ENCODE measurements around the gene ITGA2.

ITGA2 gene

DNA sequence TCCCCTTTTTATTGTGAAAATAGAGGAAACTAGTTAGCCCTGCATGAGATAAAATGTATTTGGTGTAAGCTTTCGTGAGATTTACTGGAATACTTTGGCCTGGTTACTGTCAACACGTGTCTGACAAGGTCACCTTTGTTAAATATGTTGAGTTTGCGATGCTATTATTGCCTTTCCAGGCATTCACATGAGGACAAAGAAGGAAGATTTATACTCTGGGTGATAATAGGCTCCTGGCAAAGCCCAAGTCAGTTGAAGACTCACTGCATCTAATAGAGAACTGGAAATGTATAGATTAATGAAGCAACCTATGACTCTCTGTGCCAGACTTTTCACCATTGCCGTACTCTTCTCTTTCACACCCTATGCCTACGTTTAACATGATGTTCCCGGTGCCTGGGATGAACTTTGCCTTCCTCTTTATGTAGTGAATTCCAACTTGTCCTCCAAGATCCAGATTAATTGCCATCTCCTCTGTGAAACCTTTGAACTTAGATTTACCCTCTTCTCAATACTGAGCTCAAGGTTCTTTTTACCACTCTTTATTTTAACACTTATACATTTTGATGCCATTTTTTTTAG, 33.9 kb downstream of the ITGA2 start:
- DNase-seq = no peak

DNA sequence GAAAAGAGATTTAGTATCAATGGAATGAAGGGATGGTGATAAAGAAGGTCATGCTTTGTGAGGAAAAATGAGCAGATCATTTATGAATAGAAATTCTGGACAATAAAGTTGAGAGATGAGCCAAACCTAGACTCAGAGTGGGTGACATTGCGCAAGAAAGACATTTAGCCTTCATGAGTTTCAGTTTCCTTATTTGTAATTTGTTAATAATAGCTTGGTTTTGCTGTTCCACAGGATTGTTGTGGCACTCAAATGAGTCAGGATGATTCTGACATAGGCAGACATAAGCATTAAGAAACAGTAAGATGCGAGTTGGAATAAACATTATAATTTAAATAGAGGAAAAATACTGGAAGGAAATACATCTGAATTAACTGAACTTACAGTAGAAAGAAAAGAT, 34.8 kb downstream of the ITGA2 start:
- no peak for DNase-seq

DNA sequence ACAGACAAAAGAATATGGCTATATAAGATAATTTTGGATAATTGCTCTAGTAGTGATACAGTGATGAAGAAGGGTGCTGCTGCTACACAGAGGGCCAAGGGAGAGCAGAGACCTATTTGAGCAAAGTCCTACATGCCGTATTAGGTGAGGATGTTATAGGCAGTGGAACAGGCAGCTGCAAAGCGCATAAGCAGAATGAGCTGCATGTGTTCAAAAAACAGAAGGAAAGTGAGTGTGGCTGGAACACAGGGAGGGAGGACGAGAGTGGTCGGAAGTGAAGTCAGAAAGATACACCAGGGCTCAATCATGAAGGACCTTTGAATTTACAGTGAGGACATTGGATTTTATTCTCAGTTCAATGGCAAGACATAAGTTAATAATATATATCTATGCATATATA, 35.4 kb downstream of the ITGA2 start:
- DNase-seq = no peak

DNA sequence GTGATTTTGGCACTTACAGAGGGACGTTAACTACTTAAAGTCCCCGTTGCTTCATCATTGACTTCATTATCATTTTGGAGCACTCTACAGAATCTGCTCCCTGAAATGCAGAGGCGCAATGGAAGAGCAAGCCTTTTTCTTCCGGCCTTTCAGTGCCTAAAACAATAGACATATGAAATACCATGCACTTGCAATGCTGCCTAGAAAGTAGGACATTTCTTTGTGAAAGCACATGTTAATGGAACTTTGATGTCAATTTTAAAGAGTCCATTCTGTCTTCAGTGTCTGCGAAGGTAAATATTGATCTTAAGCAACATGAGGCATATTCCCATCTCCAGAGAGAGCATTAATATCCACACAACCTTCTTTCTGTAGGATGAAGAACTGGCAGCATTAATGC, 36.3 kb downstream of the ITGA2 start:
- DNase-seq = no peak

DNA sequence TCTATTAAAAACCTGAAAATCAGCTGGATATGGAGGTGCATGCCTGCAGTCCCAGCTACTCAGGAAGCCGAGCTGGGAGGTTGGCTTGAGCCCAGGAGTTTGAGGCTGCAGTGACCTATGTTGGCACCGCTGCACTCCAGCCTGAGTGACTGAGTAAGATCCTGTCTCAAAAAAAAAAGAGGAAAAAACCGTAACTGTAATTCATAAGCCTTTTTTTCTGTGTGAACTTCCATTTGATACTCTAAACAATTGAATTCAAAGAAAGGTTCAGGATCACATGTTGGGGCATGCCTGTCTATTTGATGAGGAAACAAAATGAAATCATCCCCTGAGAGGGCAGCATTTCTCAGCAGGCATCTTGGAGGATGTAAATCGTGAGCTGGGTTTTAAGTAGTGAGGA, 38.8 kb downstream of the ITGA2 start:
- DNase-seq = no peak

DNA sequence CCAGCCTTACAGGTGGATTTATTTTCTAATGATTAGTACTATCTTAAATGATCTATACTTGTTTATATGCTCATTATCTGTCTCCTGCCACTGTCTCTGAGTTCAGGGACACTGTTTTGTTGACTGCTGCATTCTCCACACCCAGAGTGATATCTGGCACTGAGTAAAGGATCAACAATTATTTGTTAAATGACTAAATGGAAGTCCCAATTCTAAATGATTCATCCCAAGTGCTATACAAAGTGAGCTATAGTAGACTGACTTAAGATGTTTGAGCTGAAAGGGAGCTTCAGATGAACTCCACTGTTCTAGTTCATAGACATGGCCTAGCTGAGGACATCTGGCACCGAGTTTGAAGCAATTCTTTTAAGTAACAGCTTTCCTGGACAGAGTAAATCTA, 40.5 kb downstream of the ITGA2 start:
- no peak for DNase-seq

DNA sequence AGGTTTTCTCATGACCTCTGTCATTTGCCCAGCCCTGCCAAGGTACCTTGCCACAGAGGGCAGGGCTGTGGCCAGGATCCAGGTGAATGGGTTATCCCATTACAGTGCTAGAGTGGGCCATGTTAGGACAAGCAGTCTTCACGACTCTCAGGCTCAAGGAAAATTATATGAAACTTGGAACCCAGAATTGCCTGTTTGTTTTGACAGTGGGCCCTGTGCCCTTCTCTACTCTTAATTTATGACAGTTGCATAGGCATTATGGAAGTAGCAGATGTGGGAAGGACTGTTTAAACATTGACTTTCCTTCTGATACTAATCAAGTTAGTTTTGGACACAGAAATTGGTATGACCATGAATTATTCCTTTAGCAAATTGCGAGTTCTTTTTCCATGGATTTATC, 41.7 kb downstream of the ITGA2 start:
- no peak for DNase-seq

DNA sequence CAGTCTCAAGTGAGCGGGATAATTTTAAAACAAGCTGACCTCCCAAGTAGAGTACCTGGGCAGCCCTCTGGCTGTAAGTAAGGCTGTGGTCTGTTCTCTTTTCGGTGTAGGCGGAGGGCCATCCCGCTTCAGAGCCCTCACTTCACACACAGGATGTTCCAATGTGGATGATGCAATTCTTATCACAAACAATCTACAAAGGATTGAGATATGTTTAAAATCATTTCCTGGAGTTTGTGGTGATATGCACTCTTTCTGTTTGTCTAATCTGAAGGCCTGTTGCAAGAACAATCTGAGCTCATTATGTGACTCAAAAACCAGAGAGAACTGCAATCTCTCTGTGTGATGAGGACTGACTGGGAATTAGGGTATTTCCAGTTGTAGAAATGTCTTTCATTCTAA, 42.5 kb downstream of the ITGA2 start:
- DNase-seq = peak in 1 of 2 donors; percentile 16

DNA sequence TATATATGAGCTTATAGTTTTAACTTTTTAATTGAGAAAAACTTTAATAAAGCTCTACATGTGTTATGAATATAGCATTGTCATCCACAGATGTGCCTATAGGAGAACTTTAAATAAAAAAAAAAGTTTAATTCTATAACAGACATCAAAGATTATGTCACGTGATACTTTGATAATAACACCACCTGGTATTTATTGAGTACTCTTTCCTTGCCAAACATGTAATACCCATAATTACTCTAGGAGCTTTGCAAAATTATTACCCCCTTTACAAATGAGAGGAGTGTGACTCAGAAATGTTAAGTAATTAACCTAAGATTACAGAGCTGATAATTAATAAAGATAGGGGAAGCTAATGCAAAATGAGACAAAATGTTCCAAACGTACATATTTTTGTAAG, 43.0 kb downstream of the ITGA2 start:
- no peak for DNase-seq

DNA sequence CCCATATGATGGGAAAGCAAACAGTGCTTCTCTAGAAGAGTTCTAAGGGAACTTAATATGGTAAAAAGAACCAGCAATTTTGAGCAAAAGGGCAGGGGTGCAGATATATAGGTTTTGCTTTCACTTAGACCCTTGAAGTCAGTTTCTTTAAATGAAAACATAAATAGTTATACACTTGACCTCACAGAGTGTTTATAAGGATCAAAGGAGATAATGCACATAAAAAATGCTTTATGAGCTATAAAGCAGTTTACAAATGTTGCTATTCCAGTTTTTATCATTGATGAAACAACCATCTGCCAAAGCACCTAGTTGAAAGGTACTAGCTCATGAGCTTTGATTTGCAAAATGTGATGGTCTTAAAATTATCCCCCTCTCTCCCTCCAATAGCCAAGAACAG, 45.7 kb downstream of the ITGA2 start:
- no peak for DNase-seq

DNA sequence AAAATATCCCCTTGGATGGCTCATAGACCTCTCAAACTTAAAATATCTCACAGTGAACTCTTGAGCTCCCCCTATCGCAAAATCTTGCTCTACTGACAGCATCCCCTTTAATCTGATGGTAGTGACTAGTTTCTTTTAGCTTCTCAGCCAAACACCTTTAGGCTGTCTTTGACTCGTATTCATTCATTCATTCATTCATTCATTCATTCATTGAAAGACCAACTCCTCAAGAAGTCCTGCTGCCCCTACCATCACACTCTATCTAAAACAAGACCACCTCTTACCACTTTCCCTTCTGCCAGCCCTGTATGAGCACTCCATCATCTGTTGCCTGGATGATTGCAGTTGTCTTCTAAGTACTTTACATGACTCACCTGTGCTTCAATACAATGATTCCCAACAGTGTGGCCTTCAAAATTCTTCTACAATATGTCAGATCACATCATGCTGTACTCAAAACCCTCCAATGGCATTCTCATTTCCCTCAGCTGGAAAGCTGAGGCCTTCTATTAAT, 46.8 kb downstream of the ITGA2 start:
- DNase-seq = no peak

DNA sequence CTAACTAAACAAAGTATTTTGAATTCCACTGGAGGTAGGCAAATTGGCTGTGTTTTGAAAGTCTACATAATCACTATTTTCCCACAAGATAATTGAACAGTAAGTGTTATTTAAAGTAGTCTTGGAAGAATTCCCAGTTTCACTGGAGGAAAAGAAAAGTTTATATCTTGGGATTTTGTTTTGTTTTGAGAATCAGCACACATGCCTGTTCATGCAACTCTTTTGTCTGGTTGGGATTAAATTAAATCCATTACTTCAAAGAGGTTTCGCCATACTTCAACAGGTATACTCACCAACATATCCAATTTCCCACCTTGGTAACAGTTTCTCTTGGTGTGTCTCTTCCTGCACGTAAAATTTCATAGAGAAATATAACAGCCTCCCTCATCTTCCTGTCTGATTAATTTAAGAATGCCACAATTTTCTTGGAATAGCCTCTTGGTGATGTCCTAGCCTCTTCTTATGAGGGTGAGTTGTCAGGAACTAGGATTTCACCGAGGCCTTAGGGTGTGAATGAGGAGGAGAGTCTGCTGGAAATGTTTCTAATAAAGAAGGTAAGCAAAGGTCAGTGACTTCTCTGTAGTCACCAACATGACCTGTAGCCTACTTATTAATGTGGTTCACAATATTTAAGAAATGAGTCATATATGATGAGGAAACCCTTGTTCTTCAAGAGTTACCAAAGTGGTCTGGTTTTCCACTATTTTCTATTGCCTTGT, 48.1 kb downstream of the ITGA2 start:
- DNase-seq = no peak

DNA sequence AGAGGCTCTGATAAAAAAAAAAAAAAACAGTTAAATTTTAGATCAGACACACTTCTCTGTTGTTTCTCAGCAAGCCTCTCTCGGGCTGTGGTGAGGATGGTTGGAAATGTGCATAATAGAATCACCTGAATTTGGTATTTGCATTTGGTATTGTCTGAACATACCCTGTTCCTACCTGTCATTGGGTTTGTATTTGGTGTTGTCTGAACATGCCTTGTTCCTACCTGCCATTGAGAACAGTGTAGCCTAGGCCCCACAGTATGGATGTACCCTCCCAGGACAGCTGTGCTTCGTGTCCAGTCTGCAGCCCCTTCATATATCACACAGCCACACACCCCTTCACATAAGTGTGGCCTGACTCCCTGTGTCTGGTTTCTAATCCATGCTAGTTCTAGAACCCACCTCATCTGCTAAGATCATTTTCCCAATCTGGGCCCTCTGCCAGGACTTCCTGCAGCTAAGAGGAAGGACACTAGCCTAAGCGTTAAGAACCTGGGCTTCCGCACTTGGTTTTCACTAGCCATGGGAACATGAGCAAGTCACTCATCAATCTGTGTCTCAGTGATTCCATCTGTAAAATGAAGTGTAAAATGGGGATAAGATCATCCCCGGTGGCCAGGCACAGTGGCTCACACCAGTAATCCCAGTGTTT, 49.2 kb downstream of the ITGA2 start:
- no peak for DNase-seq

DNA sequence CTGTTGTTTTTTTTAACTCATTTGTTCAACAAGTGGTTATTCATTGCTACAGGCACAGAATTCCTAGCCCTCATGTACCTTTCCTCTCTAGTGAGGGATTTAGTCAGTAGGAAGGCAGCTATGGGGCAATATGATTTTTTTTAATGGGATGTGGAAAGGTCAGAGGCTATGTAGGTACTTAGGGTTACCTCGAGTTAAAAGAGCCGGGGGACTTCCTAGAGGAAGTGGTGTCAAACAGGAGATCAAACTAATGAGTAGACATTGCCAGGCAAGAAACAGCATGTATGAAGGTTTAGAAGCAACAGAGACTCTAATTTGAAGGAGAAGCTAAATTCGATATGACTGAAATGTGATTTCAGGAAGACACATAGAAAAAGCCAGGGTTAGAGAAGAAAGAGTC, 50.7 kb downstream of the ITGA2 start:
- DNase-seq = no peak

DNA sequence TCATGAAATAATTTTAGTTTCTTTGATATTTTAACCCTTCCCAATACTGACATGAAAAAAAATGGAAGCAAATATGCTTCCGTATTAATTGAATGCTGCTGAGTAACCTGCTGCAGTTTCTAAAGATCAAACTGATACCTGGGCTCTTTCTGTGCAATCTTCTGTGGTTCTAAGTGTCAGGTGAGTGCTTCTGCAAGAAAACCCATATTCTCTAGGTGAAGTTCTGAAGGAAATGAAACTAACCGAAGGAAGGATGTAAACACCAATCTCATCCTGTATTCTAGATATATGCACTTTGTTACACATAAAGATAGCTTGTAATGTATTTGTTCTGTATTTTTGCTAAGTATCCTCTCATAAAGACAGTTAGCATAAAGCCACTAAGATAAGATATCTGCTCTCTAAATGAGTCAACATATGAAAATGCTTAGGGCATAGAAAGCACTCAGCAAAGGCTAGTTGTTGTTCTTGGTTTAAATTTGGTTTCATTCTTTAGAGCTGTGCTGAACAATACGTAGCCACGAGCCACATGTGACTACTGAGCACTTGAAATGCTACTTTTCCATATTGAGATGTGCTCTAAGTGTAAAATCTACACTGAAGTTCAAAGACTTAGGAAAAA, 52.0 kb downstream of the ITGA2 start:
- DNase-seq = peak in 1 of 2 donors; percentile 27

DNA sequence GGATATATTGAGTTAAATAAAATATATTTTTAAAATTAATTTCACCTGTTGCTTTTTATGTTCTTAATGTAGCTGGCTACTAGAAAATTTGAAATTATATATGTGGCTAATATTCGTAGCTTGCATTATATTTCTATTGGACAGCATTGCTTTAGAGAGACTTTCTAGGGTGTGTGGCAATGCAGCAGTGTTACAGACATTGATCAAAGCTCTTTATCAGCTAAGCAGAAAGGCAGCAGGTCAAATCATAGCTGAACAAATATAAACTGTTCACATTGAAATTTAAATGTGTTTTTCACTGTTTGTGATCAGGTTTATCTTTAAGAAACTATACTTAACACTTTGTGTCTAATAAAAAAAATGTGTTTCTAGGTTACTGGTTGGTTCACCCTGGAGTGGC, 52.6 kb downstream of the ITGA2 start:
- no peak for DNase-seq

DNA sequence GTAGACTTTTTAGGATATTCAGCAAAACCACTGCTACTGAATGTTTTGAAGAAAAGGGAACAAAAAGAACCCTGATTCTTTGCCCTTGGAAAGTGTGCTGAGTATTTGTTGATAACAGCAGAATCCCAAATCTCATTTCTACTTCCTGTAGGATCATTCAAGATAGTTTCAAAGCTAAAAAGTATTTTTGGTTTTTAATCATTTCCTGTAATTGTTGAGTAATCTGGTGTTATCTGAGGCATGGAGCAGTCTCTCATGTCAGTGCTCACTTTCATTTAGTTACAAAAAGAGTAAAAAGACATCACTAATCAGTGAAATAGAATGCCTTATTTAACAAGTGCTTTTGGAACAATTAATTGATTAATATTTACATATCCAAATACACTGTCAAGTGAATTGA, 56.1 kb downstream of the ITGA2 start:
- no peak for DNase-seq

DNA sequence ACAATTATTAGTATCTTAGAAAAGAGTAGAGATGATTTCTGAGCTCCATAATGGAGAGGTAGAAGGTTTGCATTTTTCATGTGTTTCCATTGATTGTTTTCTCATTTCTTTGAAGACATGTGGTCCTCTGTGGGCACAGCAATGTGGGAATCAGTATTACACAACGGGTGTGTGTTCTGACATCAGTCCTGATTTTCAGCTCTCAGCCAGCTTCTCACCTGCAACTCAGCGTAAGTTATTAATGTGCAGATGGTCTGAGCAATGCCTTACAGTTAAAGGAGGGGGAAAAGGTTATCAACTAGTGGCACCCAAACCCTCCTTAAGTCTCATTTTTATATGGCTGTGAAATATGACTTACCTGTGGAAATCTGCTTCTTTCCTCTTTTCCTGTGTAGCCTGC, 59.1 kb downstream of the ITGA2 start:
- no peak for DNase-seq

DNA sequence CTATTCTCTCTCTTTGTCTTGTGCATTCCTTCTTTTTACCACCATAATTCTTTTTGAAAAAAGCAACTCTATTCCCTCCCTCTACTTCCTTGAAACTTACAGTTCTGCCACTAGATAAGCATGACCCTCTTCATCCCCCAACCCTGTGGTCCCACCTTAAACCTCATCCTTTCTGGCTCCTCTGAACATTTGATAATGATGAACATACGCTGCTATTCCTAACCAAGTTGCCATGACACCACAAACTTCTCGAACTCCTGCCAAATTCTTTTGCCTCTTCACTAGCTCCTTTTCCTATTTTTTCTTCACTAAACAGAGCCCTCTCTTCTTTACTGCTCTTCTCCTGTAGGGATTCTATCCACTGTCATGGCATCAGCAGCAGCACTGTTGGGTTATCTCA, 63.3 kb downstream of the ITGA2 start:
- DNase-seq = no peak

DNA sequence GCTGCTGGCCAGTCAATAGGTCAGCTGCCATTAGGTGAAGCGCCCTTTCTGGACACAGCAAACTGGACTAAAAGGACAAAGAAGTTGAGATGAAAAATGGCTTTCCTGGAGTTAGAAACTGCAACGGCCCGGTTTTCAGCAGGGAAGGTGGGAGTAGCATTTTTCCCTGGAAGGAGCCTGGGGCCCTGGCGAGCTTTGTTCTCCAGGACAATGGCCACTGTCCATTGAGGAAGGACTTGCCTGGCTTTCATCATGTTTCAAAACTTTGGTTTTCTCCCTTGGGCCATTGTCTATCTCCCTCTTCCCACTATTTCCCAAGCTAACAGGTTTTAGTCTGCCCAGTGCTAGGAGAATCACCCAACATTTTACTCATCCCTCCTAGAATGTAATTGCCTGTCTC, 64.2 kb downstream of the ITGA2 start:
- DNase-seq = no peak

DNA sequence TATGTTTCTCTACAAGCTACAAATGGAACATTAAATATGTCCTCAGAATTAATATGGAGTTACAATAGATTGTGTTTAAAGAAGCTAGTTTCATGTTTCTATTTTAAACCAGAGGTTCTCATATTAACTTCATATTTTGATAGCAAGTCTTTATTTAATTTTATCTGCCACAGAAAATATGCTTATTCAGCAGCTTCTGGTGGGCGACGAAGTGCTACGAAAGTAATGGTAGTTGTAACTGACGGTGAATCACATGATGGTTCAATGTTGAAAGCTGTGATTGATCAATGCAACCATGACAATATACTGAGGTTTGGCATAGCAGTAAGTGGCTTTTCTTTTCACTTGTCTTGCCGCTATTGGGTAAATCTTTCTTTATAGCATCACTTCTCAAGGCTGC, 66.2 kb downstream of the ITGA2 start:
- no peak for DNase-seq

DNA sequence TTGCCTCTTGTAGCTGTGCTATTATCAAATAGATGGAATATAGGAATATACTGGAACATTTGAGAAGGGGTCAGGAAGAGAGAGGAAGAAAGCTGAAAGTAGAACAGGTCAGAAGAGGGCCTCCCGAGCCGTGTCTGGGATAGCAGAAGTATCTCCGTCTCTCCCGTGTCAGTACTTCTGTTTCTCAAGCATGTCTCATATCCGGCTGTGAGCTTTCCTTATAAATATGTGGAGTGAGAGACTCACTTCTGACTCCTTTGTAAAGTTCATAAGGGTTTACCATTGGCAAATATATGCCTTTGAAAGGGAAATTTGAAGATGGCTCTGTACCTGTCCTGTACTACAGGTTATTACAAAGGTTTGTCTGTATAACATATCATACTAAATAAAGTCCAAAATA, 70.1 kb downstream of the ITGA2 start:
- no peak for DNase-seq

DNA sequence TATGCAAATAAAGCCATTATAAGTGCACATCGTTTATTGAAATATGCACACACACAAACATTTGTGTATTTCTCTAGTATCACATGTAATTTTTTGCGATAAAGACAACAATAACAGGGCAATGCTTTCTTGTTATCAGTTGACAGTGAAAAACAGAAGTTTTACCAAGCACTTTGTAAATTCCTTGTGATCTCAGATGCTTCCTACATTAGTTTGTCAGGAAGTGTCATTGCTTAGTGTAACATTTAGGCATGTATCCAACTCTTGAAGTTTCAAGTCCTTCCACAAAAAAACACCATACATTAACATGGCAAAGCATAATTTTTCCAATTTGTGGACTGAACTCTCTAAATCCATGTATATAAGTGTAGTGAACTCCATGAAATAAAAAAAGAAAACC, 74.0 kb downstream of the ITGA2 start:
- no peak for DNase-seq

DNA sequence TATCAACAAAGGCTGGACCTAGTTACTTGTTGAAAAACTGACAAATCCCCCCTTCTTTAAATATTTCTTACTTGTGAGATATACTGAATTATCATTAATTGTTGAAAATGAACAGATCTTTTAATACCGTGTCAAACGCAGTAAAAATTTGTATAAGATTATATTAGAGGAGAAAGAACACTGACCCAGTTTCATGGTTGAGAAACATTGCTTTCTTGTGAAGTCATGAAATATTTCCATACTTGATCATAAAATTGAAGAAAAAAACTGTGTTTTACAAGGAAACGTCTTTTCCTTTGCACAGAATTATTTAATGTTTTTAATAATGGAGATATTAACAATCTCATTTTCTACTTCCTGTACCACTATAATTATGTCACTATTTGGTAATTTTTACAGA, 74.6 kb downstream of the ITGA2 start:
- no peak for DNase-seq
